ENCODE measurements around the gene MEIS2. TPM values are rescaled to one million over a fixed set of nuclear protein-coding genes. Genes with fewer than 3 reads are reported as not detected.
"Not testable (repeated sequence)": the region's sequence is repeated elsewhere in the genome, so short reads cannot be mapped to it uniquely, and the experiment has no call there.

MEIS2 gene
- total RNA-seq, 1 donor from 2014 or later: not detected

GRCh38 chr15:37009288-37009687 lies 91.1 kb downstream of the MEIS2 start:
- intact Hi-C loops (cut with micrococcal nuclease): no loop called here

GRCh38 chr15:37008205-37008604 lies 92.1 kb downstream of the MEIS2 start:
- intact Hi-C loops (cut with micrococcal nuclease): no loop called here

GRCh38 chr15:37007301-37007700 lies 93.0 kb downstream of the MEIS2 start:
- intact Hi-C loops (cut with micrococcal nuclease): no loop called here

DNA sequence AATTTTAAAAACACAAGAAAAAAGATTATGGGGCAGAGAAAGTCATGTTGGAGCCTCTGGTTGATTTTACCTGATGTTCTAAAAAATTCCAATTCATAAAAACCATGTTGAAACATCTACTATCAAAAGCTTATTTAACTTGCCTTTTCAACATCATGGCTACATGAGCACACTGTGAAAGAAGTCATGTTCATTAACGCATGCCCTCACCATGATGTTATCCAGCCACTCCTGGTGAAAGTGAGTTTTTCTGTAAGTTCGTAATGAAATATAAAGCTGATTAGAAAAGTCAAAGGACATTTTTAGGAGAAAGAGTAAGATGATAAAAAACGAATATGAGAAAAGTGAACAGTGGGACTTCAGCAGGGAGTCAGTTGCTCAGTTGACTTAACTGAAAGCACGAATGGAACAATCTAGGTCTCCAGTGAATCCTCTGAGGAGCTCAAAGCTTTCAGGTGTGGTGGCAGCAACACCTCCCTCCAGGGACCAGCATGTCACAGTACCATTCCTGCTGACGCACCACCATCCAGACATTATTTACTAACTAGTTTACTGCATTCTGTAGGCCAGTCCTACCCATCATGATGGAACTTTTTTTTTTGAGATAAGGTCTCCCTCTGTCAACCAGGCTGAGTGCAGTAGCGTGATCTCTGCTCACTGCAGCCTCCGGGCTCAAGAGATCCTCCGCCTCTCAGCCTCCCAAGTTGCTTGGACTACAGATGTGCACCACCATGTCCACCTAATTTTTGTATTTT lies 95.2 kb downstream of the MEIS2 start:
- intact Hi-C loops (cut with micrococcal nuclease): no loop called here

GRCh38 chr15:37004373-37004869 lies 95.9 kb downstream of the MEIS2 start:
- intact Hi-C loops (cut with micrococcal nuclease): no loop called here

DNA sequence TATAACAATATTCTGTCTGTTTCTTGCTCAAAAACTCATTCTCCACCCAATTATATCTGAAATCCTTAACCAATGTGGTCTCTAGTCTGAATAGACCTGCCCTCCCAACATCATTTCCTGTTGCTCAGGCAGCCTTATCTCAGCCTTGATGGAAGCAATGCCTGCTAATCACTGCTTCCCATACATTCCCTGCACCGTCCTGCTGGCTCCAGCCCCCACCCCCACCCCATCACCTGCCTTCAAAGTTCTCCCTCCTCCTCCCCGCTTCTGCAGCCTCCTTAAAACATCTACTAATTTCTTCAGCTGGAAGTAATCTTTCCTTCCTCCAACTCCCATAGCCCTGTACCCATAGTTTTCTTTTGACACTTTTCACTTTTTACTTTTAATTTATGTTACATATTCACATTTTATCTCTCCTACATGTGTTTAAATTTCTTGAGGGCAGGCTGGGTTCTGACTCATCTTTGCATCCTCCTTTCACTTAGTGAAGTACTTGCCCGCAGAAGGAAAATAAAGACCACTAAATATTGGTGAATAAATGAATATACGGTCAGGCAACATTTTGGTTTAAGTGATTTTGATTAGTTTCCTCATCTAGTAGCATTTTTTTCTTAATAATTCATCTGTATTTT lies 98.2 kb downstream of the MEIS2 start:
- intact Hi-C loops (cut with micrococcal nuclease): no loop called here

DNA sequence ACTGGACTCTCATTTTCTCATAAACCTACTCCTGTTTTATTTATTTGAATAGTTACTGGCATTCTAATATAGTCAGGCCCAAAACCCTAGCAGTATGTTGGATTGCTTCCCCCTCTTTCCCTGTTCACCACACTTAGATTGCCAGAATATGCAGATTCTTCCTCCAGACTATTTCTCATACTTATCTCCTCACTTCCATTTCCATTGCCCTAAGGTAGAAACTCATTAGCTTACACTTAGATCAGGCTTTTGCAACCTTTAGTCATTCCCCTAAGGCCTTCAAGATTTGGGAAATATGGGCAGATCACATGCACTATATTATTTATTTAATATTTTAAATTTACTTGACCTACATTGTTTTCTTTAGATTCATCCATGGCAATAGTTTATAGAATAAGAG lies 98.9 kb downstream of the MEIS2 start:
- intact Hi-C loops (cut with micrococcal nuclease): no loop called here

- intact Hi-C loops (cut with micrococcal nuclease): no loop called here
These were observed 100.6 kb downstream of the MEIS2 start for GRCh38 chr15:36999778-37000177.

GRCh38 chr15:36996538-36997181 lies 103.7 kb downstream of the MEIS2 start:
- intact Hi-C loops (cut with micrococcal nuclease): no loop called here

DNA sequence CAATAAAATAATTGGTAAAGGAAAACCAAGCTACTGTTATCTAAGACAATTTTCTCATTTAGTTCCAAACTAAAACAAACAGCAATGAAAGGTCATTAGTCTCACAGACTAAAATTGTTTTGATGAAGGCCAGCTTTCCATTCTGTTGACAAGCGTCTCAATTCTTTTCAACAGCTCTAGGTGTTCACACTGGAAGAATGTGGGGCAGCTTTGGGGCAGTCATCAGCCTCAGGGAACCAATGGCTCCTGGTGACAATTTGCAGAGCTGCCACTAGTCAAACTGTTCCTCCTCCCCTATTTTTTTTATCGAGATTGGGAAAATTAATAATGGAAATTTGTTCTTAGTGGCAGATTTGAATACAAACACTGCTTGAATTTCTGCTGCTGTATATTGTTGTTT lies 104.2 kb downstream of the MEIS2 start:
- intact Hi-C loops (cut with micrococcal nuclease): no loop called here

GRCh38 chr15:36994790-36995189 lies 105.6 kb downstream of the MEIS2 start:
- intact Hi-C loops (cut with micrococcal nuclease): no loop called here

DNA sequence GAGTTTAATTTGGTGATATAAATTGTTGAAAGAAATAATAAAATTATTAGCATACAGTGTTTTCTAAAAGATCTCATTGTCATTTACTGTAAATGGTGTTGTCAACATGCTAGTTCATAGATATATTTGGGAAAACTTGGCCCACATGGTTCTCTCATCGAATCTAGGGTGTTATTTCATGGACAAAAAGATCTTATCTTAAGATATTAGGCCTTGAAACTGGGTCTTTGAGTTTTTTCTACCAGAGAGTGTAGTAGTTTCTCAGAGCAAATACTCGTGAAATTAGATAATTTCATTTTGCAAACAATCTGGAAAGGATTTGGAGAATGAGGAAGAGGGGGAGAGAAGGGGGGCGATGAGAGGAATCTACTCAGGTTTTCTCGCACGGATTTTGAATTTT lies 107.9 kb downstream of the MEIS2 start:
- intact Hi-C loops (cut with micrococcal nuclease): no loop called here

- intact Hi-C loops (cut with micrococcal nuclease): no loop called here
These were observed 111.4 kb downstream of the MEIS2 start for GRCh38 chr15:36988947-36989346.

- intact Hi-C loops (cut with micrococcal nuclease): no loop called here
These were observed 117.9 kb downstream of the MEIS2 start for GRCh38 chr15:36982430-36982829.

DNA sequence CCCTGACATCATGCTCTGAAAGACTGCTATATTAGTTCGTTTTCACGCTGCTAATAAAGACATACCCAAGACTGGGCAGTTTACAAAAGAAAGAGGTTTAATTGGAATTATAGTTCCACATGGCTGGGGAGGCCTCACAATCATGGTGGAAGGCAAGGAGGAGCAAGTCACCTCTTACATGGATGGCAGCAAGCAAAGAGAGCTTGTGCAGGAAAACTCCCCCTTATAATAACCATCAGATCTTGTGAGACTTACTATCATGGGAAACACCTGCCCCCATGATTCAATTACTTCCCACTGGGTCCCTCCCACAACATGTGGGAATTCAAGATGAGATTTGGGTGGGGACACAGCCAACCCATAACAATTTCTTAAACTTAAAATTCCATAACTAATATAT lies 120.1 kb downstream of the MEIS2 start:
- intact Hi-C loops (cut with micrococcal nuclease): not testable (repeated sequence)

DNA sequence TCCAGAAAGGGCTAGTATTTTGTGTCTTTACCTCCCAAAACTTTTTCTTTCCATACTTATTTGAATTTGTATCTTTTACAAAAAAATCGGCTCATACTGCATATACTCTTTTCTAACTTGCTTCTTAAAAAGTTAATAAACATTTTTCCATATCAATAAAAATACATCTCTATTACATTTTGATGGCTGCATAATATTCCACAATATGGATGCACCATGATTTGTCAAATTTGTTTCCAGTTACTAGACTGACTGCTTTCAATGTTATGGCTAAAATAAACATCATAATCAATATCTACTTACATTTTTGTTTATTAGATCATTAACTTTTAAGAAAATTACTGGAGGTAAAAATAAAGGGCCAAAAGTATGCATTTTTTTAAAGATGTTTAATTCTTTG lies 121.7 kb downstream of the MEIS2 start:
- intact Hi-C loops (cut with micrococcal nuclease): no loop called here

- intact Hi-C loops (cut with micrococcal nuclease): no loop called here
These were observed 122.2 kb downstream of the MEIS2 start for GRCh38 chr15:36978126-36978525.

DNA sequence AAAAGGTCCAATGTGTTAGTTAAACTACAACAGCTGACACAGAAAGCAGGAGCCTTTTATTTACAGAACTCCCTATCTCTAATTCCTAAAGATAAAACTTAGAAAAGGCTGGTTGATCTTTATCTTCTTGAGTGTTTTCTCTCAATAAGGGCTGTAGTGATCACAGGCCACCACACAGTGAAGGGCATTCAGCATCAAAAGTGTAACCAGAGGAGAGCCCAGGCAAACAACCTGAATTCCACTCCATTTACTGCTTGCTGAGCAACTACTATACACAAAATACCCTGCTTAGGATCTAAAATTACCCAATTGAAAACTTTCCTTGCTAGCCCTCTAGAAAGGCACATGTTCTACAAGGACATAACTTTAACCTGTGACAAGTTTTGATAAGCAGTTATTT lies 122.7 kb downstream of the MEIS2 start:
- intact Hi-C loops (cut with micrococcal nuclease): no loop called here

DNA sequence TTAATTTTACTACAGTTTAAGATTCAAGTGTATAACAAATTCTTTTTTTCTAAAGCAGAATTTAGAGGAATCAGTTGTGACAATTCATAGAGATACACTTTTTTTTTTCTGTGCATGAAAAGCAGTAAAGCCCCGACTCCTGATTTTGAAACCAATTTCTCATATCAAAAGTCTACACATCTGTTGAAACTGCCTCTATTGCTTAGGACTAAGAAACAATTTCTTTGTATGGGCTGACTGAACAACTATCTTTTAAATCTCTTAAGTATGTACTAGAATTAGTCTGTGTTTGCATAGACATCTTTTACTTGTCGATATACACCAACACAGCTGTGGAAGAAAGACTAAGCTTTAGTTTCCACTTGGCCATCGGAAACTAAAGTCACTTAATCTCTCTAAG lies 127.6 kb downstream of the MEIS2 start:
- intact Hi-C loops (cut with micrococcal nuclease): no loop called here

- intact Hi-C loops (cut with micrococcal nuclease): no loop called here
These were observed 129.8 kb downstream of the MEIS2 start for GRCh38 chr15:36970522-36970921.

DNA sequence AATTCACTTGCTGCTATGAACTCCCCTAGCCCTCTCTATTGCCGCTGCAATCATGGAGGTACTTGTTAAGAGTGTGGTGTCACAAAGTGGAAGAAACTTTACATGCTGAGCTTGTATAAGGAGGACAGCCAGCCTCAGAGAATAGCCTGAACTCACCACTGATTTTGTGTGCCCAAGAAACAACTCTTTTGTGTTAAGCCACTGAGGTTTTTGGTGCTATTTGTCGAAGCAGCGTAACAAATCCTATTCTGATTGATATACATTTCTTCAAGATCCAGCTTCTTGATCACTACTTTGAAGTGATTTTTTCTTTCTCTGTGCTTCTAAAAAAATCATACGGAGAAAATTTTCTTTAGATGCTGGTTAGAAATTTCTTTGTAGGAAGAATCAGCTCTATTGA lies 132.4 kb downstream of the MEIS2 start:
- intact Hi-C loops (cut with micrococcal nuclease): no loop called here

DNA sequence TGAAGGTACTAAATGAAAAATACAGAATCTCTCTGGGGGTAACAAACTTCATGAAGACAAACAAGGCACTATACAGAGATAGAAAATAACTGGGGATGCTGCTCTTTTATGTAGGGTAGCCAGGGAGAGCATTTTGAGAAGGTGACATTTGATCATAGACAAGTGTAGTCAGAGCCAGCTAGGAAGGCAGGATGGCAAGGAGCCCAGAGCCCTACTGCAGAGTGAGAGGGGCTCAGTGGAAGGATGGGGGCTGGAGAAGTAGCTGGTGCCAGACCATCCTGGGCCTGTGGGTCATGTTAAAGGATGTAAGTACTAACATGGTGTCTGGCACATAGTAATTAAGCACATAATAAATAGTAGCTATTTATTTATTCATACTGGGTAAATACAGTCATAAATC lies 133.6 kb downstream of the MEIS2 start:
- intact Hi-C loops (cut with micrococcal nuclease): no loop called here

Measured in T-helper 2 cell treated with Interferon-gamma antibody and Interleukin-4, amounts not matched to agents 100 ng/mL and 5 ng/mL, for 36 hours (primary cell).